ENCODE data around the gene ZFAND3.

The ZFAND3 gene

GRCh38 chr6:38198219-38198618 lies 378.7 kb downstream of the ZFAND3 start:
- Mint-ChIP-seq H3K27ac (no peak overlapping the region), H3K4me1 (peaks cover 16% of the 10 kb centered on the region), H3K9me3 (no peaks in the 10 kb centered on the region), H3K36me3 (peaks cover 31% of the 10 kb centered on the region), H3K4me3 (no peak overlapping the region), H3K27me3 (no peaks in the 10 kb centered on the region)
- ATAC-seq: no peak
